LHCN-M2 (cell line): Measurements from ENCODE around the gene COA5. TPM values are rescaled to one million over a fixed set of nuclear protein-coding genes. Genes with fewer than 3 reads are reported as not detected.

Experiments used
- DNase-seq: peaks from one replicate; pipeline ENCODE4 v3.0.0-alpha.2; 2012; ENCODE audit warnings: low read depth
- total RNA-seq: library from RNA; depleted of rRNA; stranded (reverse); fragments of >200 nt; gene quantifications from 2 replicates; pipeline ENCODE4 v1.2.3, GENCODE V29; 2014; rRNA removed

COA5 gene
- total RNA-seq, 1 experiment from 2014 or later, result 28.3 TPM

GRCh38 chr2:98552499-98553179 lies 55.7 kb downstream of the COA5 start:
- DNase-seq, result peak; percentile 24

GRCh38 chr2:98551316-98551715 lies 57.0 kb downstream of the COA5 start:
- DNase-seq, result no peak

- DNase-seq, result no peak
These were observed 58.1 kb downstream of the COA5 start for GRCh38 chr2:98550165-98550564.

Other genes starting within 250 kb of the COA5 start
- 11.8 and 13.9 TPM in 2 replicates for gene INPP4A, start 163.7 kb downstream of the COA5 start, total RNA-seq
- 49.3 and 56.1 TPM in 2 replicates for gene UNC50, start 77 bp upstream of the COA5 start, total RNA-seq
- gene MGAT4A, start 122.6 kb upstream of the COA5 start, total RNA-seq, result 0.17 TPM in 1 of 2 replicates, not detected in the other